Measurements from ENCODE around the gene RFPL3. TPM values are rescaled to one million over a fixed set of nuclear protein-coding genes. Genes with fewer than 3 reads are reported as not detected.
A peak's percentile ranks its signal among the peaks of the same experiment; 100 is the strongest.

Gene RFPL3
- polyA plus RNA-seq, 6 donors from 2014 or later: not detected

GRCh38 chr22:32324505-32325415 lies 32.9 kb upstream of the RFPL3 start:
- DNase-seq (no peak), ATAC-seq (ENCODE audit: low read depth in 2 of 2) (no peak)
- H3K36me3 Mint-ChIP-seq: no peaks in the 10 kb centered on the region
- peaks cover 5 to 17% (median 7%) of the 10 kb centered on the region in 3 donors for H3K27me3 Mint-ChIP-seq
- H3K9me3 Mint-ChIP-seq: peaks cover 0 to 5% (median under 1%) of the 10 kb centered on the region in 7 donors
- H3K4me3 Mint-ChIP-seq: no peak overlapping the region
- H3K4me1 Mint-ChIP-seq: no peaks in the 10 kb centered on the region
- H3K27ac Mint-ChIP-seq: peak overlapping the region in 1 of 6 donors; percentile 26

- H3K9me3 Mint-ChIP-seq: peaks cover 0 to 4% (median 2%) of the 10 kb centered on the region in 7 donors
- DNase-seq: no peak
Measured at GRCh38 chr22:32325416-32325801, 32.3 kb upstream of the RFPL3 start.

GRCh38 chr22:32325811-32326237 lies 31.8 kb upstream of the RFPL3 start:
- Mint-ChIP-seq H3K9me3 (peaks cover 0 to 6% (median 0%) of the 10 kb centered on the region in 7 donors), H3K4me1 (no peaks in the 10 kb centered on the region), H3K4me3 (no peak overlapping the region), H3K27me3 (peaks cover 5 to 19% (median 18%) of the 10 kb centered on the region in 3 donors), H3K27ac (no peak overlapping the region), H3K36me3 (no peaks in the 10 kb centered on the region)
- DNase-seq (no peak), ATAC-seq (ENCODE audit: low read depth in 2 of 2) (no peak)

More at GRCh38 chr22:32325416-32325801, 32.3 kb upstream of the RFPL3 start:
- no peak for ATAC-seq (ENCODE audit: low read depth in 2 of 2)
- H3K27me3 Mint-ChIP-seq: peaks cover 5 to 18% (median 14%) of the 10 kb centered on the region in 3 donors
- H3K27ac Mint-ChIP-seq: no peak overlapping the region
- H3K36me3 Mint-ChIP-seq: no peaks in the 10 kb centered on the region
- no peaks in the 10 kb centered on the region for H3K4me1 Mint-ChIP-seq
- no peak overlapping the region for H3K4me3 Mint-ChIP-seq

- DNase-seq (no peak), ATAC-seq (ENCODE audit: low read depth in 2 of 2) (no peak)
- Mint-ChIP-seq H3K36me3 (no peaks in the 10 kb centered on the region), H3K27me3 (peaks cover 8 to 21% (median 20%) of the 10 kb centered on the region in 3 donors), H3K4me3 (no peak overlapping the region), H3K4me1 (no peaks in the 10 kb centered on the region), H3K27ac (no peak overlapping the region), H3K9me3 (peaks cover 0 to 7% (median 0%) of the 10 kb centered on the region in 7 donors)
Measured at GRCh38 chr22:32326647-32327046, 31.0 kb upstream of the RFPL3 start.

GRCh38 chr22:32327066-32327465 lies 30.6 kb upstream of the RFPL3 start:
- Mint-ChIP-seq H3K27me3 (peaks cover 8 to 23% (median 17%) of the 10 kb centered on the region in 3 donors), H3K9me3 (peaks cover 0 to 7% (median 0%) of the 10 kb centered on the region in 7 donors), H3K4me1 (no peaks in the 10 kb centered on the region), H3K36me3 (peaks cover 0 to 1% of the 10 kb centered on the region in 2 donors), H3K4me3 (no peak overlapping the region), H3K27ac (no peak overlapping the region)
- DNase-seq (no peak), ATAC-seq (ENCODE audit: low read depth in 2 of 2) (no peak)

- no peak for DNase-seq
- H3K27ac Mint-ChIP-seq: peak overlapping the region in 1 of 6 donors; percentile 13
- H3K4me3 Mint-ChIP-seq: no peak overlapping the region
- no peak for ATAC-seq (ENCODE audit: low read depth in 2 of 2)
- H3K4me1 Mint-ChIP-seq: no peaks in the 10 kb centered on the region
- peaks cover 0 to 7% of the 10 kb centered on the region in 2 donors for H3K36me3 Mint-ChIP-seq
- H3K27me3 Mint-ChIP-seq: peaks cover 10 to 29% (median 23%) of the 10 kb centered on the region in 3 donors
- peaks cover 0 to 7% (median 0%) of the 10 kb centered on the region in 7 donors for H3K9me3 Mint-ChIP-seq
Measured at GRCh38 chr22:32327596-32328171, 30.0 kb upstream of the RFPL3 start.

GRCh38 chr22:32328306-32329201 lies 29.1 kb upstream of the RFPL3 start:
- peak overlapping the region in 1 of 6 donors; percentile 13 for H3K27ac Mint-ChIP-seq
- DNase-seq (no peak), ATAC-seq (ENCODE audit: low read depth in 2 of 2) (no peak)
- no peak overlapping the region for H3K4me3 Mint-ChIP-seq
- peaks cover 0 to 7% (median 0%) of the 10 kb centered on the region in 7 donors for H3K9me3 Mint-ChIP-seq
- H3K4me1 Mint-ChIP-seq: no peaks in the 10 kb centered on the region
- H3K27me3 Mint-ChIP-seq: peaks cover 15 to 37% (median 29%) of the 10 kb centered on the region in 3 donors
- peaks cover 0 to 7% of the 10 kb centered on the region in 2 donors for H3K36me3 Mint-ChIP-seq

GRCh38 chr22:32329202-32329645 lies 28.4 kb upstream of the RFPL3 start:
- Mint-ChIP-seq H3K27me3 (peaks cover 20 to 44% (median 34%) of the 10 kb centered on the region in 3 donors), H3K27ac (no peak overlapping the region), H3K9me3 (peaks cover 0 to 7% (median 0%) of the 10 kb centered on the region in 7 donors), H3K4me1 (no peaks in the 10 kb centered on the region), H3K4me3 (no peak overlapping the region), H3K36me3 (peaks cover 0 to 7% of the 10 kb centered on the region in 2 donors)
- no peak for ATAC-seq (ENCODE audit: low read depth in 2 of 2)
- DNase-seq: no peak

- ATAC-seq (ENCODE audit: low read depth in 2 of 2) (no peak), DNase-seq (no peak)
- H3K27ac Mint-ChIP-seq: no peak overlapping the region
- no peaks in the 10 kb centered on the region for H3K4me1 Mint-ChIP-seq
- H3K36me3 Mint-ChIP-seq: peaks cover 0 to 7% of the 10 kb centered on the region in 2 donors
- H3K27me3 Mint-ChIP-seq: peaks cover 20 to 58% (median 40%) of the 10 kb centered on the region in 3 donors
- peaks cover 0 to 7% (median 0%) of the 10 kb centered on the region in 7 donors for H3K9me3 Mint-ChIP-seq
- no peak overlapping the region for H3K4me3 Mint-ChIP-seq
Measured at GRCh38 chr22:32331236-32331917, 26.3 kb upstream of the RFPL3 start.

- no peak for ATAC-seq (ENCODE audit: low read depth in 2 of 2)
- H3K27me3 Mint-ChIP-seq: peaks cover 16 to 58% (median 40%) of the 10 kb centered on the region in 3 donors
- DNase-seq: no peak
- no peak overlapping the region for H3K27ac Mint-ChIP-seq
- no peaks in the 10 kb centered on the region for H3K4me1 Mint-ChIP-seq
- peaks cover 0 to 7% (median 0%) of the 10 kb centered on the region in 7 donors for H3K9me3 Mint-ChIP-seq
- peaks cover 0 to 7% of the 10 kb centered on the region in 2 donors for H3K36me3 Mint-ChIP-seq
- no peak overlapping the region for H3K4me3 Mint-ChIP-seq
Measured at GRCh38 chr22:32331918-32332725, 25.5 kb upstream of the RFPL3 start.

- no peak for ATAC-seq (ENCODE audit: low read depth in 2 of 2)
- Mint-ChIP-seq H3K4me1 (no peaks in the 10 kb centered on the region), H3K9me3 (peaks cover 0 to 7% (median 0%) of the 10 kb centered on the region in 7 donors), H3K36me3 (peaks cover 0 to 7% of the 10 kb centered on the region in 2 donors), H3K27ac (no peak overlapping the region), H3K4me3 (no peak overlapping the region), H3K27me3 (peaks cover 20 to 58% (median 40%) of the 10 kb centered on the region in 3 donors)
- no peak for DNase-seq
Measured at GRCh38 chr22:32333141-32333768, 24.4 kb upstream of the RFPL3 start.
